H1 (cell line): ENCODE data around the gene PROSER3. TPM values are rescaled to one million over a fixed set of nuclear protein-coding genes. Genes with fewer than 3 reads are reported as not detected.

Experiments used
- CTCF ChIA-PET: fragments of 300-600 bp; sonication (Branson Sonifier 250); formaldehyde crosslinking; loops from one replicate; lab custom pipeline; 2021; ENCODE audit not compliant: partially characterized antibody; lab: Charles Lee
- POLR2A ChIA-PET: fragments of 300-600 bp; sonication (Branson Sonifier 250); formaldehyde crosslinking; loops from one replicate; lab custom pipeline; 2021; ENCODE audit warnings: inconsistent platforms; ENCODE audit not compliant: partially characterized antibody; lab: Charles Lee
- DNase-seq, 2 experiments: peaks; one replicate each; pipeline versions ENCODE4 v3.0.0 to v3.0.0-alpha.2; 2010 to 2022; ENCODE audit warnings: low spot score in 2 of 2, low read depth in 1 of 2, mixed read lengths in 1 of 2
- FAIRE-seq: peaks from 2 replicates; lab custom pipeline; 2011; peaks lifted over from hg19 to GRCh38; lab: Jason Lieb, UNC
- H2AFZ ChIP-seq: 2 replicates; pipeline ENCODE4 v1.8.1; 2012; ENCODE audit warnings: low read length, inconsistent platforms
- H2AK5ac ChIP-seq: 2 replicates; pipeline ENCODE4 v1.6.1; 2013; ENCODE audit warnings: low read depth, low read length
- H2BK120ac ChIP-seq: replicated peaks from 2 replicates; pipeline ENCODE3; 2013; ENCODE audit warnings: low read depth, low read length, inconsistent platforms
- H2BK12ac ChIP-seq: 2 replicates; pipeline ENCODE4 v1.6.1; 2013; ENCODE audit warnings: low read depth, low read length
- H2BK15ac ChIP-seq: 2 replicates; pipeline ENCODE4 v1.6.1; 2013; ENCODE audit warnings: low read length
- H2BK20ac ChIP-seq: 2 replicates; pipeline ENCODE4 v1.6.1; 2013; ENCODE audit warnings: low read length
- H2BK5ac ChIP-seq: 2 replicates; pipeline ENCODE4 v1.6.1; 2013; ENCODE audit warnings: low read depth, low read length
- H3K14ac ChIP-seq: 2 replicates; pipeline ENCODE4 v1.6.1; 2013; ENCODE audit warnings: inconsistent platforms; ENCODE audit not compliant: insufficient read length
- H3K18ac ChIP-seq: 2 replicates; pipeline ENCODE4 v1.6.1; 2013; ENCODE audit warnings: low read length; ENCODE audit errors: extremely low read depth
- H3K23ac ChIP-seq: 2 replicates; pipeline ENCODE4 v1.6.1; 2013; ENCODE audit warnings: inconsistent platforms; ENCODE audit not compliant: insufficient read length
- H3K23me2 ChIP-seq: 2 replicates; pipeline ENCODE4 v1.6.1; 2013; ENCODE audit warnings: low read depth, low read length
- H3K27ac ChIP-seq: 2 replicates; pipeline ENCODE4 v1.6.1; 2011; ENCODE audit warnings: low read depth, low read length, inconsistent platforms
- H3K27me3 ChIP-seq, 4 experiments: replicated peaks in 1 of 4; 1 replicate in 1 of 4; 2 replicates in 3 of 4; pipeline versions ENCODE4 v1.6.1 to v1.8.1; 2011 to 2013; ENCODE audit warnings: low read length in 3 of 4, mild to moderate bottlenecking in 3 of 4, inconsistent platforms in 2 of 4, mixed read lengths in 2 of 4, moderate library complexity in 1 of 4; ENCODE audit not compliant: control insufficient read depth in 3 of 4, insufficient read depth in 3 of 4; ENCODE audit errors: extremely low read depth in 1 of 4
- H3K36me3 ChIP-seq, 4 experiments: 2 replicates each; pipeline versions ENCODE4 v1.6.1 to v1.8.1; 2011 to 2013; ENCODE audit warnings: mild to moderate bottlenecking in 4 of 4, low read length in 3 of 4, moderate library complexity in 2 of 4, control low read depth in 1 of 4, inconsistent platforms in 1 of 4; ENCODE audit not compliant: insufficient read depth in 4 of 4, control insufficient read depth in 2 of 4
- H3K4ac ChIP-seq: replicated peaks from 2 replicates; pipeline ENCODE3; 2013; ENCODE audit warnings: low read length, low read depth, mixed read lengths, inconsistent platforms; ENCODE audit not compliant: insufficient read length
- H3K4me1 ChIP-seq, 4 experiments: replicated peaks in 1 of 4; 1 replicate in 1 of 4; 2 replicates in 3 of 4; pipeline versions ENCODE4 v1.6.1 to v1.8.1; 2011 to 2013; ENCODE audit warnings: low read length in 3 of 4, inconsistent platforms in 2 of 4, mixed read lengths in 1 of 4; ENCODE audit not compliant: insufficient read depth in 4 of 4, control insufficient read depth in 3 of 4
- H3K4me2 ChIP-seq, 2 experiments: 2 replicates each; pipeline versions ENCODE4 v1.6.1 to v1.8.1; 2011 to 2013; ENCODE audit warnings: low read depth in 2 of 2, low read length in 2 of 2, control low read depth in 1 of 2, inconsistent platforms in 1 of 2, mild to moderate bottlenecking in 1 of 2; ENCODE audit not compliant: insufficient read depth in 1 of 2
- H3K4me3 ChIP-seq, 4 experiments: fragments of 200-600, 300-600 bp in 1 of 4; sonication (generic), shearing (Covaris generic), sonication (Bioruptor Twin) in 1 of 4; 2 replicates each; pipeline versions ENCODE4 v1.5.1 to v1.8.1; 2011 to 2016; ENCODE audit warnings: low read length in 4 of 4, low read depth in 3 of 4, control low read depth in 2 of 4, inconsistent platforms in 2 of 4, mild to moderate bottlenecking in 2 of 4, mixed read lengths in 1 of 4, moderate library complexity in 1 of 4; ENCODE audit not compliant: insufficient read depth in 2 of 4; ENCODE audit errors: extremely low read depth in 1 of 4
- H3K56ac ChIP-seq: replicated peaks from 2 replicates; pipeline ENCODE3; 2013; ENCODE audit warnings: low read depth, mild to moderate bottlenecking, mixed read lengths, low read length, inconsistent platforms; ENCODE audit not compliant: insufficient read length
- H3K79me1 ChIP-seq: 2 replicates; pipeline ENCODE4 v1.6.1; 2013; ENCODE audit warnings: low read depth, low read length, control low read depth
- H3K79me2 ChIP-seq, 2 experiments: 2 replicates each; pipeline versions ENCODE4 v1.6.1 to v1.8.1; 2012 to 2013; ENCODE audit warnings: low read length in 2 of 2, mild to moderate bottlenecking in 2 of 2, inconsistent platforms in 1 of 2; ENCODE audit not compliant: insufficient read depth in 2 of 2, control insufficient read depth in 1 of 2
- H3K9ac ChIP-seq, 4 experiments: replicated peaks in 1 of 4; 1 replicate in 1 of 4; 2 replicates in 3 of 4; pipeline versions ENCODE4 v1.6.1 to v1.8.1; 2011 to 2013; ENCODE audit warnings: low read depth in 3 of 4, low read length in 3 of 4, control low read depth in 2 of 4, mild to moderate bottlenecking in 2 of 4, moderate library complexity in 2 of 4, inconsistent platforms in 1 of 4; ENCODE audit errors: extremely low read depth in 1 of 4
- H3K9me3 ChIP-seq, 2 experiments: 2 replicates each; pipeline versions ENCODE4 v1.6.1 to v1.8.1; 2012 to 2013; ENCODE audit warnings: mild to moderate bottlenecking in 2 of 2, moderate library complexity in 2 of 2, control low read depth in 1 of 2, inconsistent platforms in 1 of 2, low read depth in 1 of 2, low read length in 1 of 2, mixed read lengths in 1 of 2; ENCODE audit not compliant: insufficient read depth in 2 of 2
- H4K20me1 ChIP-seq, 2 experiments: replicated peaks in 1 of 2; 2 replicates each; pipeline versions ENCODE3 to v1.8.1; 2011 to 2013; ENCODE audit warnings: inconsistent platforms in 2 of 2, low read length in 2 of 2, mild to moderate bottlenecking in 1 of 2; ENCODE audit not compliant: insufficient read depth in 2 of 2, control insufficient read depth in 1 of 2
- H4K5ac ChIP-seq: 2 replicates; pipeline ENCODE4 v1.6.1; 2013; ENCODE audit warnings: low read length, low read depth, mixed read lengths, inconsistent platforms; ENCODE audit not compliant: insufficient read length
- H4K8ac ChIP-seq: 2 replicates; pipeline ENCODE4 v1.8.0; 2013; ENCODE audit warnings: mild to moderate bottlenecking, moderate library complexity, low read length, inconsistent platforms; ENCODE audit not compliant: insufficient read depth; ENCODE audit errors: extremely low read depth
- H4K91ac ChIP-seq: replicated peaks from 2 replicates; pipeline ENCODE3; 2013; ENCODE audit warnings: low read length, mixed read lengths, inconsistent platforms; ENCODE audit not compliant: insufficient read length
- BCL11A ChIP-seq, 2 experiments: IDR thresholded peaks; one replicate each; pipeline ENCODE4 v1.6.1; 2011; ENCODE audit warnings: low read depth in 2 of 2, low read length in 2 of 2, mild to moderate bottlenecking in 2 of 2
- CREB1 ChIP-seq: IDR thresholded peaks from 2 replicates; pipeline ENCODE4 v1.6.1; 2012; ENCODE audit warnings: inconsistent platforms
- GTF2F1 ChIP-seq: IDR thresholded peaks from 2 replicates; pipeline ENCODE4 v1.6.1; 2012; ENCODE audit warnings: low read depth, low read length, improper control_type of control experiment, borderline replicate concordance
- HDAC6 ChIP-seq: IDR thresholded peaks from one replicate; pipeline ENCODE4 v1.7.1; 2012; ENCODE audit warnings: low read depth, mild to moderate bottlenecking, inconsistent platforms, low read length, moderate library complexity
- KDM5A ChIP-seq: fragments of 200-600 bp; IDR thresholded peaks from 2 replicates; pipeline ENCODE4 v1.7.1; 2012; ENCODE audit warnings: mild to moderate bottlenecking, low read length, inconsistent platforms, mixed read lengths
- MAX ChIP-seq: IDR thresholded peaks from 2 replicates; pipeline ENCODE4 v1.6.1; 2012; ENCODE audit warnings: inconsistent platforms
- NANOG ChIP-seq: IDR thresholded peaks from 2 replicates; pipeline ENCODE4 v1.6.1; 2011; ENCODE audit warnings: low read length, low read depth, mild to moderate bottlenecking, inconsistent platforms; ENCODE audit not compliant: insufficient read depth, poor library complexity, severe bottlenecking
- RAD21 ChIP-seq, 2 experiments: IDR thresholded peaks in 1 of 2; conservative IDR thresholded peaks in 1 of 2; 2 replicates each; pipeline ENCODE4 v1.6.1; 2011; ENCODE audit warnings: low read depth in 2 of 2, low read length in 2 of 2, improper control_type of control experiment in 1 of 2, inconsistent platforms in 1 of 2, mild to moderate bottlenecking in 1 of 2, moderate library complexity in 1 of 2
- SIRT6 ChIP-seq: IDR thresholded peaks from one replicate; pipeline ENCODE4 v1.7.1; 2012; ENCODE audit warnings: low read length, inconsistent platforms
- SRF ChIP-seq: IDR thresholded peaks from 2 replicates; pipeline ENCODE4 v1.6.1; 2011; ENCODE audit warnings: mild to moderate bottlenecking, low read depth, low read length, moderate library complexity
- TAF7 ChIP-seq: optimal IDR thresholded peaks from 2 replicates; pipeline ENCODE3; 2011; ENCODE audit warnings: low read depth, mild to moderate bottlenecking, inconsistent platforms, low read length, moderate library complexity, borderline replicate concordance
- WGBS, 2 experiments: shearing (Covaris generic) in 1 of 2; methylation state at CpG; one replicate each; pipeline versions ENCODE4 v1.1.6 to v1.1.7; 2013 to 2015; ENCODE audit warnings: low lambda C conversion rate in 2 of 2, mixed read lengths in 2 of 2, inconsistent platforms in 1 of 2, low coverage in 1 of 2, missing lambda C conversion rate in 1 of 2; ENCODE audit not compliant: insufficient replicate concordance in 2 of 2, insufficient coverage in 1 of 2, insufficient read length in 1 of 2; ENCODE audit errors: extremely low coverage in 1 of 2, missing lambda C conversion rate in 1 of 2; 5-methylcytosine and 5-hydroxymethylcytosine counted together
- polyA plus RNA-seq, 7 experiments: library from polyadenylated mRNA; depleted of rRNA in 3 of 7; stranded (reverse) in 5 of 7; unstranded in 2 of 7; fragments of >200 nt in 5 of 7; fragments of 200-250 nt in 2 of 7; gene quantifications; 1 replicate in 5 of 7; 2 replicates in 1 of 7; 4 replicates in 1 of 7; pipeline versions ENCODE4 v1.2.1 to v1.2.3, GENCODE V29; 2011 to 2013; ENCODE audit warnings: missing spikeins in 2 of 7, mixed read lengths in 2 of 7
- total RNA-seq: library from RNA; stranded (reverse); fragmentation: NEBNext Ultra II Directional; extraction: Animal tissue kit (Norgen Biotek cat#: 25700); gene quantifications from 2 replicates; pipeline ENCODE4 v1.2.1, GENCODE V29; 2021

PROSER3 gene
- total and polyA plus RNA-seq, 2 of the 8 experiments (the other 6 are each of a cell fraction or from before 2014, with no cell fraction given) = 17.8 to 28.9 TPM

GRCh38 chr19:35782589-35782988, 24.6 kb downstream of the PROSER3 start:
- no peak overlapping the region for H3K27ac ChIP-seq
- no peak overlapping the region for H2BK12ac ChIP-seq
- FAIRE-seq (no peak), DNase-seq (no peak)
- H3K18ac ChIP-seq = no peak overlapping the region
- 0 out of 2 replicates have a peak overlapping the region, but pooled peaks have one; percentile 82 for H2AK5ac ChIP-seq
- H2BK20ac ChIP-seq = no peak overlapping the region
- peaks cover 0 to 12% of the 10 kb centered on the region in 2 experiments for H4K20me1 ChIP-seq
- no peak overlapping the region for H2BK5ac ChIP-seq
- H3K27me3 ChIP-seq = peaks cover 0 to 4% (median 0%) of the 10 kb centered on the region in 4 experiments; a peak in 1 of 7 replicates
- H2BK15ac ChIP-seq = no peak overlapping the region
- peaks cover 11% of the 10 kb centered on the region for H3K23me2 ChIP-seq
- H3K4ac ChIP-seq = no peak overlapping the region
- 91% methylated on average over 12 of the region's 12 CpGs; no CpG with 5 or more reads in 1 of the 2 experiments for WGBS, 2 experiments
- no peaks in the 10 kb centered on the region; the same call in 1 of the 2 replicates for H3K79me1 ChIP-seq
- H4K5ac ChIP-seq = no peak overlapping the region
- H3K4me1 ChIP-seq = peaks cover 0 to 18% (median 6%) of the 10 kb centered on the region in 4 experiments; a peak in 6 of 7 replicates
- H4K8ac ChIP-seq = no peak overlapping the region; the same call in 1 of the 2 replicates
- no peaks in the 10 kb centered on the region for H3K9me3 ChIP-seq
- no peak overlapping the region for H4K91ac ChIP-seq
- no peak overlapping the region for H3K14ac ChIP-seq
- CTCF ChIA-PET = interaction anchor here (1.0 to 1.2 kb wide), 4 partner anchors 15 to 44 kb away, joined by 3 to 5 read pairs (median 4); no protein-coding TSS in a partner anchor
- H3K9ac ChIP-seq = no peak overlapping the region
- no peaks in the 10 kb centered on the region for H3K79me2 ChIP-seq
- H2BK120ac ChIP-seq = no peak overlapping the region
- H3K23ac ChIP-seq = no peak overlapping the region
- H3K4me2 ChIP-seq = no peak overlapping the region
- no peaks in the 10 kb centered on the region for H3K36me3 ChIP-seq
- TF ChIP-seq SRF = no peak
- TF ChIP-seq RAD21 (IDR thresholded peaks at IDR 0.05 in 1 of 2, conservative IDR thresholded peaks at IDR 0.05 in 1 of 2; ENCODE audit: low read depth in 2 of 2, low read length in 2 of 2) = no peak
- TF ChIP-seq KDM5A = no peak
- TF ChIP-seq HDAC6 = no peak
- TF ChIP-seq SIRT6 = no peak
- TF ChIP-seq MAX = no peak
- TF ChIP-seq NANOG = no peak
- no peak for TF ChIP-seq GTF2F1
- TF ChIP-seq BCL11A (IDR thresholded peaks at IDR 0.05; ENCODE audit: low read depth in 2 of 2, low read length in 2 of 2) = no peak
- no peak for TF ChIP-seq TAF7
- no peak for TF ChIP-seq CREB1
- POLR2A ChIA-PET = interaction anchor here (1.1 to 1.8 kb wide), 2 partner anchors 34 to 42 kb away, joined by 4 read pairs; no protein-coding TSS in a partner anchor
- no peak overlapping the region for H3K56ac ChIP-seq
- no peak overlapping the region for H3K4me3 ChIP-seq
- H2AFZ ChIP-seq = no peak overlapping the region
